Liver (tissue), 9 donors: Measurements from ENCODE around the gene ALDH3A1. TPM values are rescaled to one million over a fixed set of nuclear protein-coding genes. Genes with fewer than 3 reads are reported as not detected.

ENCODE experiments used
- DNase-seq: peaks from one replicate; pipeline ENCODE4 v3.0.0-alpha.2; 2017; ENCODE audit warnings: low spot score
- H3K27ac ChIP-seq, 2 donors: one replicate each; pipeline ENCODE4 v1.7.0; 2013; ENCODE audit warnings: inconsistent platforms in 2 of 2, low read length in 2 of 2, control low read depth in 1 of 2, low read depth in 1 of 2, mild to moderate bottlenecking in 1 of 2
- H3K27me3 ChIP-seq, 4 donors: one replicate each; pipeline versions ENCODE4 v1.6.1 to v1.7.0; 2013; ENCODE audit warnings: low read length in 3 of 4, inconsistent platforms in 1 of 4, mild to moderate bottlenecking in 1 of 4, moderate library complexity in 1 of 4; ENCODE audit not compliant: control insufficient read depth in 4 of 4, insufficient read depth in 4 of 4
- H3K36me3 ChIP-seq, 4 donors: one replicate each; pipeline versions ENCODE4 v1.6.1 to v1.7.0; 2013; ENCODE audit warnings: low read length in 3 of 4, mild to moderate bottlenecking in 3 of 4, low read depth in 1 of 4, moderate library complexity in 1 of 4; ENCODE audit not compliant: control insufficient read depth in 4 of 4, insufficient read depth in 3 of 4
- H3K4me1 ChIP-seq, 4 donors: one replicate each; pipeline versions ENCODE4 v1.6.1 to v1.7.0; 2013; ENCODE audit warnings: low read length in 3 of 4, mild to moderate bottlenecking in 3 of 4, moderate library complexity in 1 of 4; ENCODE audit not compliant: control insufficient read depth in 4 of 4, insufficient read depth in 4 of 4
- H3K4me3 ChIP-seq, 3 donors: one replicate each; pipeline versions ENCODE4 v1.6.1 to v1.7.0; 2013; ENCODE audit warnings: low read length in 3 of 3, control low read depth in 1 of 3, low read depth in 1 of 3, mild to moderate bottlenecking in 1 of 3
- H3K9ac ChIP-seq, 2 donors: one replicate each; pipeline ENCODE4 v1.7.0; 2013; ENCODE audit warnings: low read length in 2 of 2, mild to moderate bottlenecking in 2 of 2, moderate library complexity in 2 of 2, control low read depth in 1 of 2, low read depth in 1 of 2
- H3K9me3 ChIP-seq, 4 donors: one replicate each; pipeline versions ENCODE4 v1.6.1 to v1.7.0; 2013; ENCODE audit warnings: low read length in 3 of 4; ENCODE audit not compliant: control insufficient read depth in 4 of 4
- ATF3 ChIP-seq: IDR thresholded peaks from 2 replicates; pipeline ENCODE4 v1.6.1; 2016; ENCODE audit warnings: antibody characterized with exemption
- CTCF ChIP-seq: fragments of 150-350 bp; IDR thresholded peaks from 2 replicates; pipeline ENCODE4 v1.5.1; 2017; ENCODE audit warnings: improper control_type of control experiment, low read depth, low read length; ENCODE audit not compliant: missing input control
- FOXA2 ChIP-seq: IDR thresholded peaks from 2 replicates; pipeline ENCODE4 v1.6.1; 2016; ENCODE audit warnings: antibody characterized with exemption
- GABPA ChIP-seq, 2 donors: IDR thresholded peaks in 1 of 2; conservative IDR thresholded peaks in 1 of 2; 2 replicates each; pipeline ENCODE4 v1.6.1; 2016; ENCODE audit warnings: antibody characterized with exemption in 2 of 2, mild to moderate bottlenecking in 1 of 2, moderate library complexity in 1 of 2
- HNF4A ChIP-seq, 2 donors: conservative IDR thresholded peaks; 2 replicates each; pipeline ENCODE4 v1.6.1; 2016; ENCODE audit warnings: antibody characterized with exemption in 2 of 2, mild to moderate bottlenecking in 2 of 2
- HNF4G ChIP-seq: IDR thresholded peaks from 2 replicates; pipeline ENCODE4 v1.6.1; 2016; ENCODE audit warnings: antibody characterized with exemption
- MAX ChIP-seq: IDR thresholded peaks from 2 replicates; pipeline ENCODE4 v1.6.1; 2016; ENCODE audit warnings: antibody characterized with exemption
- NR2F2 ChIP-seq: IDR thresholded peaks from 2 replicates; pipeline ENCODE4 v1.6.1; 2016; ENCODE audit warnings: antibody characterized with exemption
- RAD21 ChIP-seq, 2 donors: IDR thresholded peaks; 2 replicates each; pipeline ENCODE4 v1.6.1; 2016; ENCODE audit warnings: antibody characterized with exemption in 2 of 2, mild to moderate bottlenecking in 2 of 2
- SP1 ChIP-seq: IDR thresholded peaks from 2 replicates; pipeline ENCODE4 v1.6.1; 2018; ENCODE audit warnings: antibody characterized with exemption, mild to moderate bottlenecking
- YY1 ChIP-seq: IDR thresholded peaks from 2 replicates; pipeline ENCODE4 v1.6.1; 2016; ENCODE audit warnings: antibody characterized with exemption, mild to moderate bottlenecking
- WGBS: extraction: QIAGEN DNeasy Blood & Tissue Kit; methylation state at CpG from one replicate; pipeline ENCODE4 v1.1.7; 2013; 5-methylcytosine and 5-hydroxymethylcytosine counted together
- polyA plus RNA-seq, 2 donors: library from polyadenylated mRNA; stranded (reverse) in 1 of 2; unstranded in 1 of 2; fragments of 200-250 nt in 1 of 2; fragments of >200 nt in 1 of 2; fragmentation: Nextera tagmentation in 1 of 2; extraction: Ambion mirVana in 1 of 2; gene quantifications; one replicate each; pipeline versions ENCODE4 v1.2.1 to v1.2.3, GENCODE V29; 2013 to 2015
- total RNA-seq, 2 donors: library from RNA; depleted of rRNA; stranded (reverse); fragments of >200 nt; gene quantifications; one replicate each; pipeline ENCODE4 v1.2.3, GENCODE V29; 2014
- TF ChIP-seq, protein P1 (sequence below): IDR thresholded peaks from 2 replicates; pipeline ENCODE4 v1.6.1; 2016; ENCODE audit warnings: antibody characterized with exemption, mild to moderate bottlenecking
- TF ChIP-seq, protein P2 (sequence below): IDR thresholded peaks from 2 replicates; pipeline ENCODE4 v1.6.1; 2016; ENCODE audit warnings: antibody characterized with exemption
- donor health status: healthy.
- donor health status: healthy.
- donor health status: healthy.
- donor health status: healthy.
- donor health status: healthy.

The ALDH3A1 gene
- total and polyA plus RNA-seq, 4 donors = 0.09 to 3.2 (median 0.22) TPM

- H3K36me3 ChIP-seq = no peaks in the 10 kb centered on the region
- TF ChIP-seq RAD21 (IDR thresholded peaks at IDR 0.05) = no peak
- no peak for TF ChIP-seq GABPA (IDR thresholded peaks at IDR 0.05 in 1 of 2, conservative IDR thresholded peaks at IDR 0.05 in 1 of 2)
- TF ChIP-seq NR2F2 = no peak
- TF ChIP-seq, protein P1, sequence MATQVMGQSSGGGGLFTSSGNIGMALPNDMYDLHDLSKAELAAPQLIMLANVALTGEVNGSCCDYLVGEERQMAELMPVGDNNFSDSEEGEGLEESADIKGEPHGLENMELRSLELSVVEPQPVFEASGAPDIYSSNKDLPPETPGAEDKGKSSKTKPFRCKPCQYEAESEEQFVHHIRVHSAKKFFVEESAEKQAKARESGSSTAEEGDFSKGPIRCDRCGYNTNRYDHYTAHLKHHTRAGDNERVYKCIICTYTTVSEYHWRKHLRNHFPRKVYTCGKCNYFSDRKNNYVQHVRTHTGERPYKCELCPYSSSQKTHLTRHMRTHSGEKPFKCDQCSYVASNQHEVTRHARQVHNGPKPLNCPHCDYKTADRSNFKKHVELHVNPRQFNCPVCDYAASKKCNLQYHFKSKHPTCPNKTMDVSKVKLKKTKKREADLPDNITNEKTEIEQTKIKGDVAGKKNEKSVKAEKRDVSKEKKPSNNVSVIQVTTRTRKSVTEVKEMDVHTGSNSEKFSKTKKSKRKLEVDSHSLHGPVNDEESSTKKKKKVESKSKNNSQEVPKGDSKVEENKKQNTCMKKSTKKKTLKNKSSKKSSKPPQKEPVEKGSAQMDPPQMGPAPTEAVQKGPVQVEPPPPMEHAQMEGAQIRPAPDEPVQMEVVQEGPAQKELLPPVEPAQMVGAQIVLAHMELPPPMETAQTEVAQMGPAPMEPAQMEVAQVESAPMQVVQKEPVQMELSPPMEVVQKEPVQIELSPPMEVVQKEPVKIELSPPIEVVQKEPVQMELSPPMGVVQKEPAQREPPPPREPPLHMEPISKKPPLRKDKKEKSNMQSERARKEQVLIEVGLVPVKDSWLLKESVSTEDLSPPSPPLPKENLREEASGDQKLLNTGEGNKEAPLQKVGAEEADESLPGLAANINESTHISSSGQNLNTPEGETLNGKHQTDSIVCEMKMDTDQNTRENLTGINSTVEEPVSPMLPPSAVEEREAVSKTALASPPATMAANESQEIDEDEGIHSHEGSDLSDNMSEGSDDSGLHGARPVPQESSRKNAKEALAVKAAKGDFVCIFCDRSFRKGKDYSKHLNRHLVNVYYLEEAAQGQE = no peak
- TF ChIP-seq HNF4G = no peak
- TF ChIP-seq SP1 = no peak
- no peak for TF ChIP-seq FOXA2
- TF ChIP-seq ATF3 = no peak
- TF ChIP-seq, protein P2, sequence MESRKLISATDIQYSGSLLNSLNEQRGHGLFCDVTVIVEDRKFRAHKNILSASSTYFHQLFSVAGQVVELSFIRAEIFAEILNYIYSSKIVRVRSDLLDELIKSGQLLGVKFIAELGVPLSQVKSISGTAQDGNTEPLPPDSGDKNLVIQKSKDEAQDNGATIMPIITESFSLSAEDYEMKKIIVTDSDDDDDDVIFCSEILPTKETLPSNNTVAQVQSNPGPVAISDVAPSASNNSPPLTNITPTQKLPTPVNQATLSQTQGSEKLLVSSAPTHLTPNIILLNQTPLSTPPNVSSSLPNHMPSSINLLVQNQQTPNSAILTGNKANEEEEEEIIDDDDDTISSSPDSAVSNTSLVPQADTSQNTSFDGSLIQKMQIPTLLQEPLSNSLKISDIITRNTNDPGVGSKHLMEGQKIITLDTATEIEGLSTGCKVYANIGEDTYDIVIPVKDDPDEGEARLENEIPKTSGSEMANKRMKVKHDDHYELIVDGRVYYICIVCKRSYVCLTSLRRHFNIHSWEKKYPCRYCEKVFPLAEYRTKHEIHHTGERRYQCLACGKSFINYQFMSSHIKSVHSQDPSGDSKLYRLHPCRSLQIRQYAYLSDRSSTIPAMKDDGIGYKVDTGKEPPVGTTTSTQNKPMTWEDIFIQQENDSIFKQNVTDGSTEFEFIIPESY = no peak
- TF ChIP-seq YY1 = no peak
- H3K9ac ChIP-seq = no peak within 1 kb of the TSS
- no peak within 1 kb of the TSS for H3K27ac ChIP-seq
- 90% methylated on average over 13 of the region's 13 CpGs for WGBS
- H3K4me3 ChIP-seq = no peak within 1 kb of the TSS
- no peaks in the 10 kb centered on the region for H3K9me3 ChIP-seq
- H3K27me3 ChIP-seq = no peaks in the 10 kb centered on the region
- H3K4me1 ChIP-seq = peaks cover 0 to 8% (median 4%) of the 10 kb centered on the region in 4 donors
- DNase-seq = peak; percentile 29
Observed at GRCh38 chr17:19716108-19717030, 31.7 kb downstream of the ALDH3A1 start, which contains the start of gene SLC47A2. Gene SLC47A2, minus strand, starts transcription at chr17:19716584. Its CDS starts 29 bp downstream, at chr17:19716555.

- TF ChIP-seq RAD21 (IDR thresholded peaks at IDR 0.05) (no peak), MAX (no peak), CTCF (no peak), HNF4A (conservative IDR thresholded peaks at IDR 0.05) (no peak)
- Histone ChIP-seq H3K4me1 (no peaks in the 10 kb centered on the region), H3K36me3 (no peaks in the 10 kb centered on the region), H3K27ac (no peak overlapping the region), H3K27me3 (no peaks in the 10 kb centered on the region), H3K9ac (no peak overlapping the region), H3K9me3 (no peaks in the 10 kb centered on the region), H3K4me3 (no peak overlapping the region)
- DNase-seq = no peak
- WGBS = 93% methylated on average over 27 of the region's 27 CpGs
Observed at GRCh38 chr17:19714542-19715411, 33.3 kb downstream of the ALDH3A1 start.
